Measurements from ENCODE around the gene CRYGC.

Gene CRYGC

GRCh38 chr2:208097313-208097712 is 32.3 kb downstream of the CRYGC start:
- DNase-seq (ENCODE audit: low read depth, low spot score), result no peak

- no peak for DNase-seq (ENCODE audit: low read depth, low spot score)
These were observed 33.5 kb downstream of the CRYGC start for GRCh38 chr2:208096080-208096479.

DNA sequence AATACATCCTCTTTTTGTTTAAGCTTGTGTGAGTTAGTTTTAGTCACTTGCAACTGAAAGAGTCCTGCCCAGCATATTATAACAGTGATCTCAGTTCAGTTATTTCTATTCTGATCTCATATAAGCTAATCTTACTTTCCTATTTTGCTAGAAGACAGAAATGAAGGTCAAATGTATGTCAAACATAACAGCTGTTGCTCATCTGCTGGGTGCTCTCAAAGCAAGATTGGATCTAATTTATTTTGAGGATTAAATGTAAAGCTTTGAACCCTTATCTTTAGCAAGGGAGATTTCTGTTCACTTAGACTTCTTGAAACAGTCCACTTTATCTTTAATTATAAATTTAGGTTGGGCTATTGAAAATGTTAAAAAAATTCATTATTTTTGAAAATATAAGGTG is 36.5 kb downstream of the CRYGC start:
- DNase-seq (ENCODE audit: low read depth, low spot score), result no peak

DNA sequence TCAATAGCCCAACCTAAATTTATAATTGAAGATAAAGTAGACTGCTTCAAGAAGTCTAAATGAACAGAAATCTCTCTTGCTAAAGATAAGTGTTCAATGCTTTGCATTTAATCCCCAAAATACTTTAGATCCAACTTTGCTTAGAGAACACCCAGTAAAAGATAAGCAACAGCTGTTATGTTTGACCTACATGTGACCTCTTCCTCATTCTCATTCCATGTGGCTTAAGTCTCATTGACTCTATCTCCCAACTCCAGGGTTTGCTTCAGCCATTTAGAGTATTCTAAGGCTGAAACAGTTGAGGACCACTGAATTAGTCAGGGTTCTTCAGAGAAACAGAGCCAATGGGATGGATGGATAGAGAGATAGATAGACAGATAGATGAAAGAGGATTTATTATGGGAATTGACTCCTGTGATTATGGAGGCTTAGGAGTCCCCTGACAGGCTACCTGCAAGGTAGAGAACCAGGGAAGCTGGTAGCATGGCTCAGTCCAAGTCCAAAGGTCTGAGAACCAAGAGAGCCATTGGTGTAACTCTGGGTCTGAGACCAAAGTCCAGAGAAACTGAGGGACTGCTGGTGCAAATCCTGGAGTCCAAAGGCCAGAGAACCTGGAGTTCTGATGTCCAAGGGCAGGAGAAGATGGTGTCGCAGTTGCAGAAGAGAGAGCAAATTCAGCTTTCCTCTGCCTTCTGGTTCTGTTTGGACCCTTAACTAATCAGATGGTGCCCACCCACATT is 37.4 kb downstream of the CRYGC start:
- DNase-seq (ENCODE audit: low read depth, low spot score), result no peak

DNA sequence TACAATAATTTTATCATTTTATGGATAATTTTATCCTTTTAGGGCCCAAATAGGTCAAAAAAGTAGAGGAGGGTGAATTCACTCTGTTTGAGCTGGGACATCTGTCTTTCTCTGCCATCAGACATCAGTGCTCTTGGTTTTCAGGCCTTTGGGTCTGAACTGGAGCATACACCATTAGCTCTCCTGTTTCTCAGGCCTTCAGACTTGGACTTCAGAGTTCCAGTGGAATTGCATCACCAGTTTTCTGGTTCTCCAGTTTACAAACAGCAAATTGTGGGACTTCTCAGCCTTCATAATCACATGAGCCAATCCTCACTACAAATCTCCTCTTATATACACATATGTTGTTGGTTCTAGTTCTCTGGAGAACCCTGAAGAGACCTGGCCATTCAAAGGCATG is 39.2 kb downstream of the CRYGC start:
- no peak for DNase-seq (ENCODE audit: low read depth, low spot score)

DNA sequence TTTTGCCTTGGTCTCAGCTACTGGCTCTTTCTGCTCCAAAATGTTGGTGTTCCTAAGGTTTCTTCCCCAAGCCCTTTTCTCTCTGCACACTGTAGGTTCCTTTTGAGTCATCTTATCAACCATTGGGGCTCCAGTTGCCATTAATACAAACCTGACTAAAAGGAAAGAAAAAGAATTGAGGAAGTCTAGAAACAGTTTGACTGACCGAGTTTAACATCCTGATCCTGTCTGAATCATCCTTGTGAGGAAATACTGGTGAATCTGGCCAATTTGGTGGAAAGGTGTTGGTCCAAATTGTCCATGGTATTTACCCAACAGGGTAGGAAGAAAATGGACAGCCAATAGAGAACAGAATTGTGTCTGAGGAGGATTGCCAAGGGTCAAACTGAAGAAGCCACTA is 43.6 kb downstream of the CRYGC start:
- DNase-seq (ENCODE audit: low read depth, low spot score), result no peak

- DNase-seq (ENCODE audit: low read depth, low spot score), result no peak
These were observed 45.8 kb downstream of the CRYGC start for GRCh38 chr2:208083807-208084206.
